PC-3 (cell line): ENCODE results near the gene NPR3.

Source experiments
- EZH2 ChIP-seq: fragments of 300-600 bp; sonication (generic); IDR thresholded peaks from one replicate; pipeline ENCODE4 v1.6.1; 2017; ENCODE audit warnings: antibody characterized with exemption, mild to moderate bottlenecking, low read length; ENCODE audit not compliant: unreplicated experiment
- EZH2phosphoT487 ChIP-seq: fragments of 300-600 bp; sonication (generic); IDR thresholded peaks from 2 replicates; pipeline ENCODE4 v1.6.1; 2018; ENCODE audit warnings: mild to moderate bottlenecking, antibody characterized with exemption, low read length, borderline replicate concordance
- TF ChIP-seq, protein P1 (sequence below): fragments of 300-600 bp; sonication (generic); conservative IDR thresholded peaks from 2 replicates; pipeline ENCODE4 v1.5.1; 2017; ENCODE audit warnings: antibody characterized with exemption, low read depth, mild to moderate bottlenecking, low read length

DNA sequence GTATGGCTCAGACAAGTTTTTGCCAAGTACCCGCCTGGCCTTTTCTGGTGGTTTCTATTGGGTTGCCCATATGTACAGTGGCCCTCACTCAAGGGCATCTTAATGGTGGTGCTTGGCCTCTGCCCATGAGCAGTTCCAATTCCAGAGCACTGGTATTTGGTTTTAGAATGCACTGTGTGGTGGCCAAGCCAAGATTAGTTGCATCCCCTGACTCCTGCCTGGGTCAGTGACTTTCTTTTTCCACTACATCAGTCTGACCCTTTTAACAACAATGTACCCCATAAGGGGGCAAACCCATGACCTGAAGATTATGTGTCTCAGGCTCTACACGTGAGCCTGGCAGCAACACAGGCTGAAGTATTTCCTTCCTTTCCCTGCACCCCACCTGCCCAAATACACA is 34.2 kb downstream of the NPR3 start:
- TF ChIP-seq, protein P1, sequence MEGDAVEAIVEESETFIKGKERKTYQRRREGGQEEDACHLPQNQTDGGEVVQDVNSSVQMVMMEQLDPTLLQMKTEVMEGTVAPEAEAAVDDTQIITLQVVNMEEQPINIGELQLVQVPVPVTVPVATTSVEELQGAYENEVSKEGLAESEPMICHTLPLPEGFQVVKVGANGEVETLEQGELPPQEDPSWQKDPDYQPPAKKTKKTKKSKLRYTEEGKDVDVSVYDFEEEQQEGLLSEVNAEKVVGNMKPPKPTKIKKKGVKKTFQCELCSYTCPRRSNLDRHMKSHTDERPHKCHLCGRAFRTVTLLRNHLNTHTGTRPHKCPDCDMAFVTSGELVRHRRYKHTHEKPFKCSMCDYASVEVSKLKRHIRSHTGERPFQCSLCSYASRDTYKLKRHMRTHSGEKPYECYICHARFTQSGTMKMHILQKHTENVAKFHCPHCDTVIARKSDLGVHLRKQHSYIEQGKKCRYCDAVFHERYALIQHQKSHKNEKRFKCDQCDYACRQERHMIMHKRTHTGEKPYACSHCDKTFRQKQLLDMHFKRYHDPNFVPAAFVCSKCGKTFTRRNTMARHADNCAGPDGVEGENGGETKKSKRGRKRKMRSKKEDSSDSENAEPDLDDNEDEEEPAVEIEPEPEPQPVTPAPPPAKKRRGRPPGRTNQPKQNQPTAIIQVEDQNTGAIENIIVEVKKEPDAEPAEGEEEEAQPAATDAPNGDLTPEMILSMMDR, result no peak
- TF ChIP-seq EZH2phosphoT487 (no peak), EZH2 (no peak)
